MCF 10A (cell line): Measurements from ENCODE around the gene CWC27. TPM values are rescaled to one million over a fixed set of nuclear protein-coding genes. Genes with fewer than 3 reads are reported as not detected.

Experiments
- BruUV-seq: library from RNA; stranded (reverse); fragments of 400-500 nt; replicated peaks from 2 replicates; lab custom pipeline; 2021; lab: Mats Ljungman, UMichigan
- CTCF ChIA-PET: fragments of 300-600 bp; sonication (Branson Sonifier 250); formaldehyde crosslinking; extraction: SDS; loops from one replicate; lab custom pipeline; 2021; ENCODE audit warnings: antibody characterized with exemption, inconsistent platforms; lab: Yijun Ruan, JAX
- POLR2A ChIA-PET: fragments of 300-600, 350-650 bp; sonication (Branson Sonifier 250); formaldehyde crosslinking; extraction: SDS; loops from one replicate; lab custom pipeline; 2020; ENCODE audit warnings: antibody characterized with exemption, inconsistent platforms; lab: Yijun Ruan, JAX
- DNase-seq: peaks from one replicate; pipeline ENCODE4 v3.0.0-alpha.2; 2018; ENCODE audit not compliant: unreplicated experiment
- H3K27ac Mint-ChIP-seq: one replicate; pipeline ENCODE4 v1.8.0; 2022; ENCODE audit warnings: mild to moderate bottlenecking, low read depth, mixed read lengths; ENCODE audit not compliant: unreplicated experiment
- H3K27me3 Mint-ChIP-seq: one replicate; pipeline ENCODE4 v1.8.0; 2022; ENCODE audit warnings: mixed read lengths; ENCODE audit not compliant: insufficient read depth, unreplicated experiment
- H3K36me3 Mint-ChIP-seq: one replicate; pipeline ENCODE4 v1.8.0; 2022; ENCODE audit warnings: mild to moderate bottlenecking, moderate library complexity, mixed read lengths; ENCODE audit not compliant: insufficient read depth, unreplicated experiment
- H3K4me1 Mint-ChIP-seq: one replicate; pipeline ENCODE4 v1.8.0; 2022; ENCODE audit warnings: mixed read lengths; ENCODE audit not compliant: insufficient read depth, unreplicated experiment
- H3K4me3 Mint-ChIP-seq: one replicate; pipeline ENCODE4 v1.8.0; 2022; ENCODE audit warnings: mild to moderate bottlenecking, moderate library complexity, mixed read lengths; ENCODE audit not compliant: unreplicated experiment
- H3K9me3 Mint-ChIP-seq: one replicate; pipeline ENCODE4 v1.8.0; 2022; ENCODE audit warnings: mixed read lengths; ENCODE audit not compliant: unreplicated experiment
- CTCF ChIP-seq: fragments of 200-600 bp; IDR thresholded peaks from one replicate; pipeline ENCODE4 v1.8.0; 2022; ENCODE audit warnings: antibody characterized with exemption, mild to moderate bottlenecking; ENCODE audit not compliant: unreplicated experiment
- intact Hi-C: fragments of 100-400 bp; cut with micrococcal nuclease; formaldehyde crosslinking; loops from 2 replicates; pipeline ENCODE4 v1.14.1; 2022
- total RNA-seq: library from RNA; stranded (reverse); gene quantifications from 2 replicates; pipeline ENCODE4 v1.2.3, GENCODE V29; 2022

Gene CWC27
- total RNA-seq, 1 experiment from 2014 or later = 34.2 TPM

DNA sequence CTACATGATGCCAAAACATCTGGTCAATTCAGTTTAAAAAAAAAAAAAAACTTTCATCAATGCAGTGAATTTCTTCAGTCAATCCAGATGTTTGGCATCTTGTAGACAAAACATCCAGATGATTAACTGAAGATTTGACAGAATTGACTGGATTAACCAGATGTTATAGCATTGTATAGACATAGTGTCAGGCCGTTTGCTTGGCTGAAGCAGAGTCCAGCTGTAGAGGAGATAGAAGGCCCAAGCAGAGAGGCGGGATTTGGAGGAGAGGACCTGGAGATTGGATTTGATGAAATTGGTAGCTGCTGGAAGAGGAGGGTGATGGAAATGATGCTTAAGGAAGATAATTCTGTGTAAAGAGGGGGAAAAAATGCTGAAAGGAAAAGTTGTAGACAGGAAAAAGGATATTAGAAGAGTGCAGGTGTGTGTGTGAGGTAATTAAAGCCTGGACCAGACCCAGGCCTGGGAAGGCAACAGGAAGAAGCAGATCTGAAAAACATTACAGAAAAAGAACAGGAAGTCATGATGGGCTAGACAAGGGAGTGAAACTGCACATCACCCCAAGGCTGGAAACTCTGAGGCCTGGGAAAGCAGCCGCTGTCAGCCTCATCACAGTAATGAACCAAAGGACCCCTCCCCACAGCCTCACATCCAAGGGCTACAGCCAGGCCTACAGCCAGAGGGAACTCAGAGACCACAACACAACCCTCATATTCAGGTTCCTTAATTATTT, 258.3 kb downstream of the CWC27 start:
- no peaks in the 10 kb centered on the region for H3K27me3 Mint-ChIP-seq
- intact Hi-C loops = no loop called here
- H3K4me1 Mint-ChIP-seq = peaks cover 5% of the 10 kb centered on the region
- no peak for DNase-seq
- H3K27ac Mint-ChIP-seq = no peak overlapping the region
- H3K4me3 Mint-ChIP-seq = no peak overlapping the region
- no peaks in the 10 kb centered on the region for H3K36me3 Mint-ChIP-seq
- no peaks in the 10 kb centered on the region for H3K9me3 Mint-ChIP-seq
- ChIA-PET POLR2A (no interaction called here), CTCF (no interaction called here)
- BruUV-seq = no TSS peak
- TF ChIP-seq CTCF = no peak

DNA sequence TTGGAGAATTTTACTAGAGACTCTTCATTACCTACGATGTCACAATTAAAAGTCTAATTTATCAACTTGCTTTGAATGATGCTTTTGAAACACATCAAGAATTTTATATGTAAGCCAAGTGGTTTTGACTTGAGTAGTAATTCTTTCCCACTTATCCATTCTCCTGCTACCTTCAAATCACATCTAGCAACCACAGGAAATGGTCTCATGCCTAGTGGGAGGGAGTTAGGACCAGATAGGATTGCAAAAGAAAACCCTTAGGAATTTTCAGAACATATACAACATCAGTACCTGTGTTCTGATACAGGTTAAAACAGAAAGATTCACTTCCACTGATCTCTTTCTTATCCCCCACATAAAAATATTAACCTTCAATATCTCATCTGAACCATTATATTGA, 260.4 kb downstream of the CWC27 start:
- POLR2A ChIA-PET = no interaction called here
- Mint-ChIP-seq H3K4me1 (peaks cover 5% of the 10 kb centered on the region), H3K27me3 (no peaks in the 10 kb centered on the region), H3K36me3 (no peaks in the 10 kb centered on the region), H3K4me3 (no peak overlapping the region), H3K27ac (no peak overlapping the region), H3K9me3 (no peaks in the 10 kb centered on the region)
- TF ChIP-seq CTCF = no peak
- intact Hi-C loops = no loop called here
- DNase-seq = no peak
- CTCF ChIA-PET = interaction anchor here (1.4 kb wide), 1 partner anchor 17 kb away, joined by 4 read pairs; no protein-coding TSS in a partner anchor
- no TSS peak for BruUV-seq

DNA sequence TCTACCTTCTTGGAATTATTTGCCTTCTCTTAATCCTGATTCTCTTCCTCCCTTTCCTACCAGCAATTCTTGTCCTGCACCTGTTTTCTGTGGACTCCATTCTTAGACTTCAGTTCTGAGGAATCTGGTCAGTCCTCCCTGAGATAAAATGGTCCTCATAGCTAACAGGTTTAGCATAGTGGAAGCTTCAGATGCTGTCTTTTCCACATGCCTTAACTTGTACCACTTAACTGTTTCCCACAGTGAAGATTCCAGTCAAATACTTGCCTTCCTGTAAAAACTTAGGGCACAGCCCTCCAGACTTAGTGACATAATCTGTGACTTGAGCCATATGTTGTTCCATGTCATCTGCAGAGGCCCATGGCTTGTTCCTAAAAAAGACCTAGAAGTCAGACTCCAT, 261.3 kb downstream of the CWC27 start:
- H3K27ac Mint-ChIP-seq = no peak overlapping the region
- no peak for TF ChIP-seq CTCF
- H3K36me3 Mint-ChIP-seq = peaks cover under 1% of the 10 kb centered on the region
- no peak overlapping the region for H3K4me3 Mint-ChIP-seq
- POLR2A ChIA-PET = no interaction called here
- H3K9me3 Mint-ChIP-seq = no peaks in the 10 kb centered on the region
- DNase-seq = no peak
- BruUV-seq = no TSS peak
- CTCF ChIA-PET = interaction anchor here (1.4 kb wide), 1 partner anchor 18 kb away, joined by 4 read pairs; no protein-coding TSS in a partner anchor
- H3K4me1 Mint-ChIP-seq = peaks cover 5% of the 10 kb centered on the region
- no peaks in the 10 kb centered on the region for H3K27me3 Mint-ChIP-seq
- intact Hi-C loops = no loop called here

GRCh38 chr5:65032250-65032649, 263.5 kb downstream of the CWC27 start:
- H3K36me3 Mint-ChIP-seq = peaks cover 6% of the 10 kb centered on the region
- POLR2A ChIA-PET = no interaction called here
- H3K9me3 Mint-ChIP-seq = no peaks in the 10 kb centered on the region
- H3K4me1 Mint-ChIP-seq = peaks cover 5% of the 10 kb centered on the region
- intact Hi-C loops = no loop called here
- peak overlapping the region; percentile 57 for H3K27ac Mint-ChIP-seq
- TF ChIP-seq CTCF = no peak
- no peak overlapping the region for H3K4me3 Mint-ChIP-seq
- H3K27me3 Mint-ChIP-seq = no peaks in the 10 kb centered on the region
- CTCF ChIA-PET = no interaction called here
- BruUV-seq = no TSS peak
- peak; percentile 77 for DNase-seq
